H1 (cell line): ENCODE data around the gene SHMT2. TPM values are rescaled to one million over a fixed set of nuclear protein-coding genes. Genes with fewer than 3 reads are reported as not detected.

ENCODE experiments used
- CTCF ChIA-PET: fragments of 300-600 bp; sonication (Branson Sonifier 250); formaldehyde crosslinking; loops from one replicate; lab custom pipeline; 2021; ENCODE audit not compliant: partially characterized antibody; lab: Charles Lee
- POLR2A ChIA-PET: fragments of 300-600 bp; sonication (Branson Sonifier 250); formaldehyde crosslinking; loops from one replicate; lab custom pipeline; 2021; ENCODE audit warnings: inconsistent platforms; ENCODE audit not compliant: partially characterized antibody; lab: Charles Lee
- DNase-seq, 2 experiments: peaks; one replicate each; pipeline versions ENCODE4 v3.0.0 to v3.0.0-alpha.2; 2010 to 2022; ENCODE audit warnings: low spot score in 2 of 2, low read depth in 1 of 2, mixed read lengths in 1 of 2
- FAIRE-seq: peaks from 2 replicates; lab custom pipeline; 2011; peaks lifted over from hg19 to GRCh38; lab: Jason Lieb, UNC
- H2AFZ ChIP-seq: 2 replicates; pipeline ENCODE4 v1.8.1; 2012; ENCODE audit warnings: low read length, inconsistent platforms
- H2AK5ac ChIP-seq: 2 replicates; pipeline ENCODE4 v1.6.1; 2013; ENCODE audit warnings: low read depth, low read length
- H2BK120ac ChIP-seq: replicated peaks from 2 replicates; pipeline ENCODE3; 2013; ENCODE audit warnings: low read depth, low read length, inconsistent platforms
- H2BK12ac ChIP-seq: 2 replicates; pipeline ENCODE4 v1.6.1; 2013; ENCODE audit warnings: low read depth, low read length
- H2BK15ac ChIP-seq: 2 replicates; pipeline ENCODE4 v1.6.1; 2013; ENCODE audit warnings: low read length
- H2BK20ac ChIP-seq: 2 replicates; pipeline ENCODE4 v1.6.1; 2013; ENCODE audit warnings: low read length
- H2BK5ac ChIP-seq: 2 replicates; pipeline ENCODE4 v1.6.1; 2013; ENCODE audit warnings: low read depth, low read length
- H3K14ac ChIP-seq: 2 replicates; pipeline ENCODE4 v1.6.1; 2013; ENCODE audit warnings: inconsistent platforms; ENCODE audit not compliant: insufficient read length
- H3K18ac ChIP-seq: 2 replicates; pipeline ENCODE4 v1.6.1; 2013; ENCODE audit warnings: low read length; ENCODE audit errors: extremely low read depth
- H3K23ac ChIP-seq: 2 replicates; pipeline ENCODE4 v1.6.1; 2013; ENCODE audit warnings: inconsistent platforms; ENCODE audit not compliant: insufficient read length
- H3K23me2 ChIP-seq: 2 replicates; pipeline ENCODE4 v1.6.1; 2013; ENCODE audit warnings: low read depth, low read length
- H3K27ac ChIP-seq: 2 replicates; pipeline ENCODE4 v1.6.1; 2011; ENCODE audit warnings: low read depth, low read length, inconsistent platforms
- H3K27me3 ChIP-seq, 4 experiments: replicated peaks in 1 of 4; 1 replicate in 1 of 4; 2 replicates in 3 of 4; pipeline versions ENCODE4 v1.6.1 to v1.8.1; 2011 to 2013; ENCODE audit warnings: low read length in 3 of 4, mild to moderate bottlenecking in 3 of 4, inconsistent platforms in 2 of 4, mixed read lengths in 2 of 4, moderate library complexity in 1 of 4; ENCODE audit not compliant: control insufficient read depth in 3 of 4, insufficient read depth in 3 of 4; ENCODE audit errors: extremely low read depth in 1 of 4
- H3K36me3 ChIP-seq, 4 experiments: 2 replicates each; pipeline versions ENCODE4 v1.6.1 to v1.8.1; 2011 to 2013; ENCODE audit warnings: mild to moderate bottlenecking in 4 of 4, low read length in 3 of 4, moderate library complexity in 2 of 4, control low read depth in 1 of 4, inconsistent platforms in 1 of 4; ENCODE audit not compliant: insufficient read depth in 4 of 4, control insufficient read depth in 2 of 4
- H3K4ac ChIP-seq: replicated peaks from 2 replicates; pipeline ENCODE3; 2013; ENCODE audit warnings: low read length, low read depth, mixed read lengths, inconsistent platforms; ENCODE audit not compliant: insufficient read length
- H3K4me1 ChIP-seq, 4 experiments: replicated peaks in 1 of 4; 1 replicate in 1 of 4; 2 replicates in 3 of 4; pipeline versions ENCODE4 v1.6.1 to v1.8.1; 2011 to 2013; ENCODE audit warnings: low read length in 3 of 4, inconsistent platforms in 2 of 4, mixed read lengths in 1 of 4; ENCODE audit not compliant: insufficient read depth in 4 of 4, control insufficient read depth in 3 of 4
- H3K4me2 ChIP-seq, 2 experiments: 2 replicates each; pipeline versions ENCODE4 v1.6.1 to v1.8.1; 2011 to 2013; ENCODE audit warnings: low read depth in 2 of 2, low read length in 2 of 2, control low read depth in 1 of 2, inconsistent platforms in 1 of 2, mild to moderate bottlenecking in 1 of 2; ENCODE audit not compliant: insufficient read depth in 1 of 2
- H3K4me3 ChIP-seq, 4 experiments: fragments of 200-600, 300-600 bp in 1 of 4; sonication (generic), shearing (Covaris generic), sonication (Bioruptor Twin) in 1 of 4; 2 replicates each; pipeline versions ENCODE4 v1.5.1 to v1.8.1; 2011 to 2016; ENCODE audit warnings: low read length in 4 of 4, low read depth in 3 of 4, control low read depth in 2 of 4, inconsistent platforms in 2 of 4, mild to moderate bottlenecking in 2 of 4, mixed read lengths in 1 of 4, moderate library complexity in 1 of 4; ENCODE audit not compliant: insufficient read depth in 2 of 4; ENCODE audit errors: extremely low read depth in 1 of 4
- H3K56ac ChIP-seq: replicated peaks from 2 replicates; pipeline ENCODE3; 2013; ENCODE audit warnings: low read depth, mild to moderate bottlenecking, mixed read lengths, low read length, inconsistent platforms; ENCODE audit not compliant: insufficient read length
- H3K79me1 ChIP-seq: 2 replicates; pipeline ENCODE4 v1.6.1; 2013; ENCODE audit warnings: low read depth, low read length, control low read depth
- H3K79me2 ChIP-seq, 2 experiments: 2 replicates each; pipeline versions ENCODE4 v1.6.1 to v1.8.1; 2012 to 2013; ENCODE audit warnings: low read length in 2 of 2, mild to moderate bottlenecking in 2 of 2, inconsistent platforms in 1 of 2; ENCODE audit not compliant: insufficient read depth in 2 of 2, control insufficient read depth in 1 of 2
- H3K9ac ChIP-seq, 4 experiments: replicated peaks in 1 of 4; 1 replicate in 1 of 4; 2 replicates in 3 of 4; pipeline versions ENCODE4 v1.6.1 to v1.8.1; 2011 to 2013; ENCODE audit warnings: low read depth in 3 of 4, low read length in 3 of 4, control low read depth in 2 of 4, mild to moderate bottlenecking in 2 of 4, moderate library complexity in 2 of 4, inconsistent platforms in 1 of 4; ENCODE audit errors: extremely low read depth in 1 of 4
- H3K9me3 ChIP-seq, 2 experiments: 2 replicates each; pipeline versions ENCODE4 v1.6.1 to v1.8.1; 2012 to 2013; ENCODE audit warnings: mild to moderate bottlenecking in 2 of 2, moderate library complexity in 2 of 2, control low read depth in 1 of 2, inconsistent platforms in 1 of 2, low read depth in 1 of 2, low read length in 1 of 2, mixed read lengths in 1 of 2; ENCODE audit not compliant: insufficient read depth in 2 of 2
- H4K20me1 ChIP-seq, 2 experiments: replicated peaks in 1 of 2; 2 replicates each; pipeline versions ENCODE3 to v1.8.1; 2011 to 2013; ENCODE audit warnings: inconsistent platforms in 2 of 2, low read length in 2 of 2, mild to moderate bottlenecking in 1 of 2; ENCODE audit not compliant: insufficient read depth in 2 of 2, control insufficient read depth in 1 of 2
- H4K5ac ChIP-seq: 2 replicates; pipeline ENCODE4 v1.6.1; 2013; ENCODE audit warnings: low read length, low read depth, mixed read lengths, inconsistent platforms; ENCODE audit not compliant: insufficient read length
- H4K8ac ChIP-seq: 2 replicates; pipeline ENCODE4 v1.8.0; 2013; ENCODE audit warnings: mild to moderate bottlenecking, moderate library complexity, low read length, inconsistent platforms; ENCODE audit not compliant: insufficient read depth; ENCODE audit errors: extremely low read depth
- H4K91ac ChIP-seq: replicated peaks from 2 replicates; pipeline ENCODE3; 2013; ENCODE audit warnings: low read length, mixed read lengths, inconsistent platforms; ENCODE audit not compliant: insufficient read length
- ASH2L ChIP-seq: fragments of 200-600, 300-600 bp; sonication (generic); IDR thresholded peaks from one replicate; pipeline ENCODE4 v1.7.1; 2017; ENCODE audit warnings: low read length
- ATF2 ChIP-seq: IDR thresholded peaks from 2 replicates; pipeline ENCODE4 v1.6.1; 2012; ENCODE audit warnings: low read length, inconsistent platforms
- CBX5 ChIP-seq: fragments of 300-800, 300-1000 bp; sonication (generic); IDR thresholded peaks from 2 replicates; pipeline ENCODE4 v1.7.1; 2016; ENCODE audit warnings: antibody characterized with exemption, low read length, low read depth
- EGR1 ChIP-seq: IDR thresholded peaks from 2 replicates; pipeline ENCODE4 v1.6.1; 2011; ENCODE audit warnings: low read depth, low read length, borderline replicate concordance
- MAFK ChIP-seq: IDR thresholded peaks from 2 replicates; pipeline ENCODE4 v1.6.1; 2012; ENCODE audit warnings: low read depth, mild to moderate bottlenecking, improper control_type of control experiment, low read length
- POLR2A ChIP-seq, 2 experiments: IDR thresholded peaks; 1 replicate in 1 of 2; 2 replicates in 1 of 2; pipeline ENCODE4 v1.6.1; 2011; ENCODE audit warnings: low read depth in 2 of 2, low read length in 2 of 2, mild to moderate bottlenecking in 2 of 2; ENCODE audit errors: control extremely low read depth in 1 of 2
- RBBP5 ChIP-seq: IDR thresholded peaks from 2 replicates; pipeline ENCODE4 v1.7.1; 2012; ENCODE audit warnings: low read depth, mild to moderate bottlenecking, inconsistent platforms, low read length, moderate library complexity, borderline replicate concordance
- SIRT6 ChIP-seq: IDR thresholded peaks from one replicate; pipeline ENCODE4 v1.7.1; 2012; ENCODE audit warnings: low read length, inconsistent platforms
- SP4 ChIP-seq: IDR thresholded peaks from 2 replicates; pipeline ENCODE4 v1.6.1; 2012; ENCODE audit warnings: low read length, inconsistent platforms
- SUZ12 ChIP-seq: fragments of 200-600 bp; sonication (generic); IDR thresholded peaks from 2 replicates; pipeline ENCODE4 v1.6.1; 2012; ENCODE audit warnings: mild to moderate bottlenecking, inconsistent platforms, low read length, moderate library complexity, mixed read lengths
- TCF12 ChIP-seq: IDR thresholded peaks from 2 replicates; pipeline ENCODE4 v1.6.1; 2011; ENCODE audit warnings: low read depth, mild to moderate bottlenecking, low read length
- WGBS, 2 experiments: shearing (Covaris generic) in 1 of 2; methylation state at CpG; one replicate each; pipeline versions ENCODE4 v1.1.6 to v1.1.7; 2013 to 2015; ENCODE audit warnings: low lambda C conversion rate in 2 of 2, mixed read lengths in 2 of 2, inconsistent platforms in 1 of 2, low coverage in 1 of 2, missing lambda C conversion rate in 1 of 2; ENCODE audit not compliant: insufficient replicate concordance in 2 of 2, insufficient coverage in 1 of 2, insufficient read length in 1 of 2; ENCODE audit errors: extremely low coverage in 1 of 2, missing lambda C conversion rate in 1 of 2; 5-methylcytosine and 5-hydroxymethylcytosine counted together
- polyA plus RNA-seq, 7 experiments: library from polyadenylated mRNA; depleted of rRNA in 3 of 7; stranded (reverse) in 5 of 7; unstranded in 2 of 7; fragments of >200 nt in 5 of 7; fragments of 200-250 nt in 2 of 7; gene quantifications; 1 replicate in 5 of 7; 2 replicates in 1 of 7; 4 replicates in 1 of 7; pipeline versions ENCODE4 v1.2.1 to v1.2.3, GENCODE V29; 2011 to 2013; ENCODE audit warnings: missing spikeins in 2 of 7, mixed read lengths in 2 of 7
- total RNA-seq: library from RNA; stranded (reverse); fragmentation: NEBNext Ultra II Directional; extraction: Animal tissue kit (Norgen Biotek cat#: 25700); gene quantifications from 2 replicates; pipeline ENCODE4 v1.2.1, GENCODE V29; 2021

The SHMT2 gene
- total and polyA plus RNA-seq, 2 of the 8 experiments (the other 6 are each of a cell fraction or from before 2014, with no cell fraction given): 274 to 520 TPM

GRCh38 chr12:57227315-57228115 lies 2.0 kb upstream of the SHMT2 start:
- peaks cover 12 to 21% (median 15%) of the 10 kb centered on the region in 4 experiments for H3K36me3 ChIP-seq
- peak overlapping the region; percentile 22; the same call in 1 of the 2 replicates for H3K18ac ChIP-seq
- FAIRE-seq: no peak
- H3K27me3 ChIP-seq: peaks cover 29 to 55% (median 49%) of the 10 kb centered on the region in 4 experiments
- H2BK20ac ChIP-seq: no peak overlapping the region
- no peak overlapping the region for H3K4ac ChIP-seq
- no peak overlapping the region for H3K9ac ChIP-seq
- H3K4me1 ChIP-seq: peaks cover 4 to 47% (median 25%) of the 10 kb centered on the region in 4 experiments
- no peak overlapping the region for H3K56ac ChIP-seq
- no peak overlapping the region for H3K14ac ChIP-seq
- peak overlapping the region; percentile 21 to 64 (median 46); a peak in 7 of 8 replicates for H3K4me3 ChIP-seq
- H4K5ac ChIP-seq: no peak overlapping the region
- H3K23me2 ChIP-seq: peaks cover 14% of the 10 kb centered on the region
- peaks cover 11% of the 10 kb centered on the region for H3K79me1 ChIP-seq
- no peak overlapping the region for H2AFZ ChIP-seq
- peak overlapping the region; percentile 3; the same call in 1 of the 2 replicates for H2BK12ac ChIP-seq
- H4K8ac ChIP-seq: no peak overlapping the region
- no peak overlapping the region for H2BK120ac ChIP-seq
- POLR2A ChIA-PET: interaction anchor here (0.5 to 22.1 kb wide), 11 partner anchors 11 to 588 kb away, joined by 3 to 852 read pairs (median 4); partner anchors contain the start of genes LRP1, NXPH4, SHMT2 and STAC3
- H3K79me2 ChIP-seq: peaks cover 6 to 15% of the 10 kb centered on the region in 2 experiments; a peak in 3 of 4 replicates
- peak overlapping the region; percentile 61 for H2BK15ac ChIP-seq
- H4K20me1 ChIP-seq: peaks cover 5 to 17% of the 10 kb centered on the region in 2 experiments
- H2AK5ac ChIP-seq: no peak overlapping the region
- H4K91ac ChIP-seq: peak overlapping the region; percentile 48
- 46% methylated on average over 7 of the region's 8 CpGs; no CpG with 5 or more reads in 1 of the 2 experiments for WGBS, 2 experiments
- no peak overlapping the region for H3K23ac ChIP-seq
- no peak overlapping the region for H3K27ac ChIP-seq
- CTCF ChIA-PET: interaction anchor here (0.5 to 27.9 kb wide), 14 partner anchors 12 to 383 kb away, joined by 3 to 726 read pairs (median 4); partner anchors contain the start of genes ARHGEF25, NXPH4 and STAC3
- no peak for DNase-seq
- H2BK5ac ChIP-seq: no peak overlapping the region; the same call in 1 of the 2 replicates
- peak overlapping the region; percentile 94 to 96 for H3K4me2 ChIP-seq
- no peaks in the 10 kb centered on the region for H3K9me3 ChIP-seq
- TF ChIP-seq MAFK: no peak
- TF ChIP-seq EGR1: no peak
- no peak for TF ChIP-seq POLR2A (IDR thresholded peaks at IDR 0.05; ENCODE audit: control extremely low read depth in 1 of 2, low read depth in 2 of 2, low read length in 2 of 2)
- TF ChIP-seq ATF2: no peak
- TF ChIP-seq SUZ12: no peak
- no peak for TF ChIP-seq TCF12
- no peak for TF ChIP-seq ASH2L
- TF ChIP-seq SP4: no peak
- TF ChIP-seq SIRT6: no peak
- no peak for TF ChIP-seq CBX5
- TF ChIP-seq RBBP5: no peak
